HepG2 (cell line): ENCODE data around the gene HSPA1B. TPM values are rescaled to one million over a fixed set of nuclear protein-coding genes. Genes with fewer than 3 reads are reported as not detected.
A peak's percentile ranks its signal among the peaks of the same experiment; 100 is the strongest.

Source experiments
- HOXA3 ChIP-seq: sonication (generic); formaldehyde crosslinking; IDR thresholded peaks from 2 replicates; pipeline ENCODE4 v1.5.0; 2020; ENCODE audit warnings: missing genetic modification reagents
- HOXA7 ChIP-seq: sonication (generic); formaldehyde crosslinking; IDR thresholded peaks from 2 replicates; pipeline ENCODE4 v1.8.1; 2022; ENCODE audit warnings: mild to moderate bottlenecking, missing genetic modification reagents, moderate library complexity
- KLF15 ChIP-seq: sonication (generic); formaldehyde crosslinking; IDR thresholded peaks from 2 replicates; pipeline ENCODE4 v1.8.1; 2023; ENCODE audit warnings: borderline replicate concordance, mild to moderate bottlenecking, inconsistent platforms, missing genetic modification reagents, mixed read lengths
- MAZ ChIP-seq, 2 experiments: sonication (generic) in 1 of 2; formaldehyde crosslinking in 1 of 2; IDR thresholded peaks; 2 replicates each; pipeline versions ENCODE4 v1.5.0 to v1.6.1; 2012 to 2020; ENCODE audit warnings: low read depth in 2 of 2, mild to moderate bottlenecking in 2 of 2, borderline replicate concordance in 1 of 2, improper control_type of control experiment in 1 of 2, low read length in 1 of 2, missing genetic modification reagents in 1 of 2, moderate library complexity in 1 of 2
- MED1 ChIP-seq: sonication (generic); formaldehyde crosslinking; IDR thresholded peaks from 2 replicates; pipeline ENCODE4 v1.4.0; 2020; ENCODE audit warnings: missing genetic modification reagents
- MIXL1 ChIP-seq: IDR thresholded peaks from 2 replicates; pipeline ENCODE4 v1.6.1; 2016
- RXRB ChIP-seq: IDR thresholded peaks from 2 replicates; pipeline ENCODE4 v1.6.1; 2016; ENCODE audit warnings: borderline replicate concordance, missing genetic modification reagents, missing compliant biosample characterization
- SAP130 ChIP-seq: IDR thresholded peaks from 2 replicates; pipeline ENCODE4 v1.6.1; 2016; ENCODE audit warnings: low read depth
- SP4 ChIP-seq: sonication (generic); formaldehyde crosslinking; IDR thresholded peaks from 2 replicates; pipeline ENCODE4 v1.8.1; 2023; ENCODE audit warnings: mild to moderate bottlenecking, missing genetic modification reagents
- SP5 ChIP-seq: IDR thresholded peaks from 2 replicates; pipeline ENCODE4 v1.6.1; 2016; ENCODE audit warnings: low read depth, borderline replicate concordance
- SRF ChIP-seq: IDR thresholded peaks from 2 replicates; pipeline ENCODE4 v1.6.1; 2011; ENCODE audit warnings: mild to moderate bottlenecking, low read depth, low read length, moderate library complexity
- TEAD3 ChIP-seq: optimal IDR thresholded peaks from 2 replicates; pipeline ENCODE3; 2016; ENCODE audit warnings: borderline replicate concordance
- TFDP2 ChIP-seq: sonication (generic); formaldehyde crosslinking; IDR thresholded peaks from 2 replicates; pipeline ENCODE4 v1.4.0; 2020; ENCODE audit warnings: missing genetic modification reagents
- THAP7 ChIP-seq: sonication (generic); formaldehyde crosslinking; IDR thresholded peaks from 2 replicates; pipeline ENCODE4 v1.8.1; 2023; ENCODE audit warnings: mild to moderate bottlenecking, missing genetic modification reagents
- UBTF ChIP-seq: sonication (generic); formaldehyde crosslinking; IDR thresholded peaks from 2 replicates; pipeline ENCODE4 v1.4.0; 2020; ENCODE audit warnings: mild to moderate bottlenecking, missing genetic modification reagents
- ZFP82 ChIP-seq: sonication (generic); formaldehyde crosslinking; IDR thresholded peaks from 2 replicates; pipeline ENCODE4 v1.5.1; 2020; ENCODE audit warnings: mild to moderate bottlenecking, missing genetic modification reagents, borderline replicate concordance
- ZGPAT ChIP-seq: IDR thresholded peaks from 2 replicates; pipeline ENCODE4 v1.6.1; 2016; ENCODE audit warnings: mild to moderate bottlenecking
- ZNF124 ChIP-seq: sonication (generic); formaldehyde crosslinking; IDR thresholded peaks from 2 replicates; pipeline ENCODE4 v1.4.0; 2020; ENCODE audit warnings: missing genetic modification reagents
- ZNF432 ChIP-seq: sonication (generic); formaldehyde crosslinking; IDR thresholded peaks from 2 replicates; pipeline ENCODE4 v1.5.0; 2020; ENCODE audit warnings: missing genetic modification reagents, mild to moderate bottlenecking, borderline replicate concordance
- ZNF792 ChIP-seq: IDR thresholded peaks from 2 replicates; pipeline ENCODE4 v1.6.1; 2016
- ZSCAN9 ChIP-seq: IDR thresholded peaks from 2 replicates; pipeline ENCODE4 v1.6.1; 2016; ENCODE audit warnings: borderline replicate concordance
- polyA plus RNA-seq, 8 experiments: library from polyadenylated mRNA; depleted of rRNA in 3 of 8; stranded (reverse) in 7 of 8; unstranded in 1 of 8; fragments of >200 nt; fragmentation: Illumina TruSeq in 4 of 8; extraction: Trizol in 4 of 8; gene quantifications; 2 replicates each; pipeline versions ENCODE4 v1.2.1 to v1.2.3, GENCODE V29; 2011 to 2016; ENCODE audit warnings: low read depth in 4 of 8, missing spikeins in 1 of 8, mixed read lengths in 1 of 8; ENCODE audit not compliant: insufficient read depth in 1 of 8
- total RNA-seq, 5 experiments: library from RNA; depleted of rRNA; stranded (reverse); fragments of >200 nt; fragmentation: Illumina TruSeq; extraction: Trizol; gene quantifications; 2 replicates each; pipeline ENCODE4 v1.2.3, GENCODE V29; 2016; ENCODE audit warnings: low read depth in 1 of 5
- TF ChIP-seq, protein P1 (sequence below): sonication (generic); formaldehyde crosslinking; IDR thresholded peaks from 2 replicates; pipeline ENCODE4 v1.4.0; 2020; ENCODE audit warnings: missing genetic modification reagents, borderline replicate concordance

HSPA1B gene
- total and polyA plus RNA-seq, 2 of the 13 experiments (the other 11 are each of a cell fraction or from before 2014, with no cell fraction given), result 26.0 to 186 TPM

DNA sequence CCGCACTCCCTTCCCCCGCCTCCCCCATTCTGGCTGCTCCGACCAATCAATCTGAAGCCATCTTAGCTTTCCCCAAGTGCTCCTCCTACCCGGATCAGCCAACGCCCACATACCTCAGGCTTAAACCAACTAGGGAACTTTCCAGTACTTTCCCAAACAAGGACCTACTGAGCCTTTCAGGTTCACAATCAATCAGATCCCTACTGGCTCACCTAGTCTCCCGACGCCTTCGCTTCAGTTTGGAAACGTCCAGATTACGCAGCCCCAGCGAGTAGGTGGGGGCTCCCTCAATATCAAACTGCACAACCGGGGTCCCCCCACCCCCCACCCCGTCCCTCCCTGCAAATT, 12.9 kb upstream of the HSPA1B start (continued):
- TF ChIP-seq, protein P1, sequence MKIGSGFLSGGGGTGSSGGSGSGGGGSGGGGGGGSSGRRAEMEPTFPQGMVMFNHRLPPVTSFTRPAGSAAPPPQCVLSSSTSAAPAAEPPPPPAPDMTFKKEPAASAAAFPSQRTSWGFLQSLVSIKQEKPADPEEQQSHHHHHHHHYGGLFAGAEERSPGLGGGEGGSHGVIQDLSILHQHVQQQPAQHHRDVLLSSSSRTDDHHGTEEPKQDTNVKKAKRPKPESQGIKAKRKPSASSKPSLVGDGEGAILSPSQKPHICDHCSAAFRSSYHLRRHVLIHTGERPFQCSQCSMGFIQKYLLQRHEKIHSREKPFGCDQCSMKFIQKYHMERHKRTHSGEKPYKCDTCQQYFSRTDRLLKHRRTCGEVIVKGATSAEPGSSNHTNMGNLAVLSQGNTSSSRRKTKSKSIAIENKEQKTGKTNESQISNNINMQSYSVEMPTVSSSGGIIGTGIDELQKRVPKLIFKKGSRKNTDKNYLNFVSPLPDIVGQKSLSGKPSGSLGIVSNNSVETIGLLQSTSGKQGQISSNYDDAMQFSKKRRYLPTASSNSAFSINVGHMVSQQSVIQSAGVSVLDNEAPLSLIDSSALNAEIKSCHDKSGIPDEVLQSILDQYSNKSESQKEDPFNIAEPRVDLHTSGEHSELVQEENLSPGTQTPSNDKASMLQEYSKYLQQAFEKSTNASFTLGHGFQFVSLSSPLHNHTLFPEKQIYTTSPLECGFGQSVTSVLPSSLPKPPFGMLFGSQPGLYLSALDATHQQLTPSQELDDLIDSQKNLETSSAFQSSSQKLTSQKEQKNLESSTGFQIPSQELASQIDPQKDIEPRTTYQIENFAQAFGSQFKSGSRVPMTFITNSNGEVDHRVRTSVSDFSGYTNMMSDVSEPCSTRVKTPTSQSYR, result peak; percentile 26; the same call in 1 of the 2 replicates
- peak; percentile 64 for TF ChIP-seq SAP130 (CRISPR knock-in tag)
- 0 out of 2 replicates have a peak, but pooled peaks have one; percentile 8 for TF ChIP-seq ZGPAT (CRISPR knock-in tag)
- 0 out of 2 replicates have a peak, but pooled peaks have one; percentile 11 for TF ChIP-seq SP4 (CRISPR knock-in tag)
- TF ChIP-seq THAP7, result no peak
- TF ChIP-seq SRF, result peak; percentile 56; the same call in 1 of the 2 replicates
- TF ChIP-seq ZSCAN9, result peak; percentile 65; the same call in 1 of the 2 replicates
- TF ChIP-seq ZNF124, result no peak; the same call in 1 of the 2 replicates
- TF ChIP-seq ZNF432 (CRISPR knock-in tag), result no peak
- 0 out of 2 replicates have a peak, but pooled peaks have one; percentile 24 for TF ChIP-seq TFDP2 (CRISPR knock-in tag)
- peak; percentile 81 for TF ChIP-seq SP5
- 0 out of 2 replicates have a peak, but pooled peaks have one; percentile 22 for TF ChIP-seq KLF15 (CRISPR knock-in tag)
- TF ChIP-seq ZFP82 (CRISPR knock-in tag), result peak; percentile 54; the same call in 1 of the 2 replicates
- TF ChIP-seq HOXA7 (CRISPR knock-in tag), result no peak
- TF ChIP-seq MIXL1 (CRISPR knock-in tag), result 0 out of 2 replicates have a peak, but pooled peaks have one; percentile 34
- TF ChIP-seq ZNF792 (CRISPR knock-in tag), result peak; percentile 24
- peak; percentile 74 for TF ChIP-seq TEAD3
- TF ChIP-seq MED1, result 0 out of 2 replicates have a peak, but pooled peaks have one; percentile 28
- TF ChIP-seq UBTF (CRISPR knock-in tag), result peak; percentile 21; the same call in 1 of the 2 replicates
- peak; percentile 34; the same call in 1 of the 2 replicates for TF ChIP-seq HOXA3 (CRISPR knock-in tag)
- TF ChIP-seq RXRB (CRISPR knock-in tag), result peak; percentile 20; the same call in 1 of the 2 replicates
- TF ChIP-seq MAZ (IDR thresholded peaks at IDR 0.05; ENCODE audit: borderline replicate concordance, low read depth, low read length), result peak; percentile 67; the same call in 1 of the 2 replicates
- no peak for TF ChIP-seq MAZ (CRISPR knock-in tag; IDR thresholded peaks at IDR 0.05; ENCODE audit: low read depth)
